Measurements from ENCODE around the gene MSH3.

Gene MSH3

DNA sequence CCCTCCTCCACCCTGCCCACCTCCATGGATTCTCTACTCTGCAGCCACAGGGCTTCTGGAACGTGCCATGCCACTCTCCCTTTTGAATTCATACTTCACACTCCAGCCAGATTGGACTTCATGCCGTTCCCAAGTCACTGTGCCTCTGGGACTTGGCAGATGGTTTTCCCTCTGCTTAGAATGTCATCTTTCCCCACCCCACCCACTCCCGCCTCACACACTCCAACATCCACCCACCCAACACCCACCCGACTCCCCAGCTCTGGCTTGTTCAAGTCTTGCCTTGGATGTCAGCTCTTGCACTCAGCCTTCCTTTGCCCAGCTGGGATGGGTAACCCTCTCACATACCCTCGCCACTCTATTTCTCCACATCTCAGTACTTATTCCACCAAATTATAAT, 142.4 kb downstream of the MSH3 start:
- no peak overlapping the region for H3K4me3 ChIP-seq (ENCODE audit: low read depth, low read length)
- TF ChIP-seq, protein P1, sequence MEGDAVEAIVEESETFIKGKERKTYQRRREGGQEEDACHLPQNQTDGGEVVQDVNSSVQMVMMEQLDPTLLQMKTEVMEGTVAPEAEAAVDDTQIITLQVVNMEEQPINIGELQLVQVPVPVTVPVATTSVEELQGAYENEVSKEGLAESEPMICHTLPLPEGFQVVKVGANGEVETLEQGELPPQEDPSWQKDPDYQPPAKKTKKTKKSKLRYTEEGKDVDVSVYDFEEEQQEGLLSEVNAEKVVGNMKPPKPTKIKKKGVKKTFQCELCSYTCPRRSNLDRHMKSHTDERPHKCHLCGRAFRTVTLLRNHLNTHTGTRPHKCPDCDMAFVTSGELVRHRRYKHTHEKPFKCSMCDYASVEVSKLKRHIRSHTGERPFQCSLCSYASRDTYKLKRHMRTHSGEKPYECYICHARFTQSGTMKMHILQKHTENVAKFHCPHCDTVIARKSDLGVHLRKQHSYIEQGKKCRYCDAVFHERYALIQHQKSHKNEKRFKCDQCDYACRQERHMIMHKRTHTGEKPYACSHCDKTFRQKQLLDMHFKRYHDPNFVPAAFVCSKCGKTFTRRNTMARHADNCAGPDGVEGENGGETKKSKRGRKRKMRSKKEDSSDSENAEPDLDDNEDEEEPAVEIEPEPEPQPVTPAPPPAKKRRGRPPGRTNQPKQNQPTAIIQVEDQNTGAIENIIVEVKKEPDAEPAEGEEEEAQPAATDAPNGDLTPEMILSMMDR (IDR thresholded peaks at IDR 0.05; ENCODE audit: low read depth, low read length) = no peak
- no peak for DNase-seq (ENCODE audit: low read depth, low spot score)
- in situ Hi-C loops (cut with HindIII; ENCODE audit: low sequenced_read_pairs) = no loop called here

DNA sequence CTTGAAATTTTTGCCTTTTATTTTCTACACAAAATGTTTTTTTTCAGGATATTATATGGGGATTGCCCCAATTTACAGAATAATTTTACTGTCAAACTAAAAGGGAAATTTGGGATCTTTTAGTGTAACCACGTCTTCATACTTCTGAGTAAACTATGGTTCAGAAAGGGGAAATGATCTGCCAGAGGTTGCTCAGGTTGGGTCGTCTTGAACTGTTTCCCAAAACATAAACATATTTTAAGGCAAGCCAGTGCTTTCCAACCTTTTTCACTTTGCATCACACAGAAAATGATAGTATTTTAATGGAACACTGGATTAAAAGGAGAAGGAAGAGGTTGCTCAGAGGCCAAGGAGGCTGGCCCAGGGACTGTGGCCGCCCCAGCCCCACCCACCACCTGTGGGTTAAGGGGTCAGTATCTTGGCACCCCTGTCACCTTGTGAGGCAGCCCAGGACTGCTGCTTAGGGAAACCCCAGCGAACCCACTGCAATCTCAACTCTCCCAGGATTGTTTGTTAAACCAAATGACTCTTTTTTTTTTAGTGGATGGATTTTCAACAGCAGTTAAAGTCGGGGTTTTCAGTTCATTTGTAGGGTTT, 143.1 kb downstream of the MSH3 start:
- DNase-seq (ENCODE audit: low read depth, low spot score) = no peak
- in situ Hi-C loops (cut with HindIII; ENCODE audit: low sequenced_read_pairs) = no loop called here
- no peak overlapping the region for H3K4me3 ChIP-seq (ENCODE audit: low read depth, low read length)
- TF ChIP-seq, protein P1 (IDR thresholded peaks at IDR 0.05; ENCODE audit: low read depth, low read length) = no peak

DNA sequence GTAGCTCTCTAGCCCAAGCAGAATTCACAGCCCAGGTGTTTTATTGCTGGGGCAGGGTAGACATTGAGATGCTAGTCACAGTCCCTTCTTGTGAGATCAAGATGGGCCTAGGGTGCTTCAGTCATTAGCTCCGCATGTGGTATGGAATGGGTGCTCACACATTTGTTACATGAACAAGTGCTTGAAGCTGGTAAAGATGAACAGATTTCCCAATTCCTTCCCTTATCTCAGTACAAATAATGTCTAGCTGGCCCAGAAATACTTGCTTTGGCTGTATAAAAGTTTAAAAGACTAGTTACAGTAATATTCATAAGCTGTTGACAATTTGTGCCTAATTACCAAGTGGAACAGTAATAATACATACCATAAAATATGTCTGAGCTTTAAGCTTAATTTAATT, 143.7 kb downstream of the MSH3 start:
- no peak overlapping the region for H3K4me3 ChIP-seq (ENCODE audit: low read depth, low read length)
- TF ChIP-seq, protein P1 (IDR thresholded peaks at IDR 0.05; ENCODE audit: low read depth, low read length) = no peak
- in situ Hi-C loops (cut with HindIII; ENCODE audit: low sequenced_read_pairs) = no loop called here
- no peak for DNase-seq (ENCODE audit: low read depth, low spot score)

DNA sequence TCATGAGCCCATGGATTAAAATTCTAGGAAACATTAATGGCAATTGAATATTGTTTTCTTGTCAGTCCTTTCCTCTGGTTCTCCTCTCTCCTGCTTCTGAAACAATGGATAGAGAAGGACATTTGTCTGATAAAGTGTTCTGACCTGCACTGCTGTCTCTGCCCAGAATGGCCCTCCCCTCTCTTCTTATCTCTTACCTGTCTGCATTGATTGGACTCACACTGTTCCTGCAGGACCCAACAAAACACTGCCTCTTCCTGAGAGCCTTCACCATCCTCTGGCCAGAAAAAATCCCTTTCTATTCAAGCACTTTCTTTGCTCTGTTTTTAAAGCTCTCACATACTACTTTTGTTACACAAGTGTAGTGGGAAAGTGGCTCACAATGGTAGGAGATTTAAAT, 144.2 kb downstream of the MSH3 start:
- in situ Hi-C loops (cut with HindIII; ENCODE audit: low sequenced_read_pairs) = no loop called here
- TF ChIP-seq, protein P1 (IDR thresholded peaks at IDR 0.05; ENCODE audit: low read depth, low read length) = no peak
- H3K4me3 ChIP-seq (ENCODE audit: low read depth, low read length) = no peak overlapping the region
- DNase-seq (ENCODE audit: low read depth, low spot score) = no peak

DNA sequence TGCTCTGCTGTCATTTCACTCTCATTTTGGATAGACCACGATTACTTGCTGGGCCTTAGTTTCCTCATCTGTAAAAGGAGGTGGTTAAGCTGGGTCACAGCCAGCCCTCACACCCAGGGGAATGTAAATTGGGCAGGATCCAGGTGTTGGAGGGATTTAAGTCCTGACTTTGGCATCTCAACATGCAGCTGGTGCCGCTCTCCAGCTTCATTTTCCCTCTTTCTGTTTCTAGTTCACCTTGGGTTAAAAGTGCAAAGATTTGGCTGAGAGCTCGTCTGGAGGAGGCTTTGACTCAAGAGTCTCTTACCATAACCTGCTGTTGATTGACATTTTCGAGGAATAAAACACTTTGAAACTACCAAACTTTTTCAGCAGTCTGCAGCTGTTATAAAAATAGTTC, 144.6 kb downstream of the MSH3 start:
- H3K4me3 ChIP-seq (ENCODE audit: low read depth, low read length) = no peak overlapping the region
- TF ChIP-seq, protein P1 (IDR thresholded peaks at IDR 0.05; ENCODE audit: low read depth, low read length) = no peak
- in situ Hi-C loops (cut with HindIII; ENCODE audit: low sequenced_read_pairs) = no loop called here
- peak; percentile 3 for DNase-seq (ENCODE audit: low read depth, low spot score)

DNA sequence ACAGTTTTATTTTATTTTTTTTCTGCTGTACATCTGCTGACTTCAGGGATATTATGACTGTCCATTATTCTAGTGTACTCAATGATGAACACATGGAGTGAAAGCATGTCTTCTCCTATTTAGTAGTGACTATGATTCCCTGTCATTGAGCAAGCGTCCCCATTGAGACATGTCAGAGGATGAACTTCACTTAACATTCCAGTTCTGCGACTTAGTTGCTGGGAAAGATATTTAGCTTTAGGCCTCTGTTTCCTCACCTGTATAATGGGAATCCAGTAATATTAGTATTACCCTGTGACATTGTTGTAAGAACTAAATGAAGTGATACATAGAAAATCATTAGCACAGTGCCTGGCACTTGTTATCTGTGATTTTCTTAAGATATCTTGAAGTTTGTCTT, 145.1 kb downstream of the MSH3 start:
- no peak for DNase-seq (ENCODE audit: low read depth, low spot score)
- H3K4me3 ChIP-seq (ENCODE audit: low read depth, low read length) = no peak overlapping the region
- in situ Hi-C loops (cut with HindIII; ENCODE audit: low sequenced_read_pairs) = no loop called here
- TF ChIP-seq, protein P1 (IDR thresholded peaks at IDR 0.05; ENCODE audit: low read depth, low read length) = no peak

DNA sequence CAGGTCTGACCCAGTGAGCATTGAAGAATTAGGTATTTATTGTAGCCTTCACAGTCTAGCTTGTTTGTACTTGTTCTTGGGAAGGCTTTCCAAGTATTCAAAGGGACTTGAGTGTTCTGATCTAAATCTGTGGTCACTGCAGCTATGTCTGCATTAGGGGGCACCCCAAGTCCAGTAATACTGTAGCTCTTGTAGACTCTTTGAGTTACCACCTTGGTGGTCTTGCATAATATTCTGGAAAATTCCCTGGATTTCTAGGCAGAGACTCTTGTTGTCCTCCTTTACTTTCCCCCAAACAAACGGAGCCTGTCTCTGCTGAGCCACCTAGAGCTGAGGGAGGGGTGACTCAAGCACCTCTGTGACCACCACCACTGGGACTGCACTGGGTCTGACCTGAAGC, 149.9 kb downstream of the MSH3 start:
- in situ Hi-C loops (cut with HindIII; ENCODE audit: low sequenced_read_pairs) = no loop called here
- H3K4me3 ChIP-seq (ENCODE audit: low read depth, low read length) = no peak overlapping the region
- DNase-seq (ENCODE audit: low read depth, low spot score) = peak; percentile 5
- TF ChIP-seq, protein P1 (IDR thresholded peaks at IDR 0.05; ENCODE audit: low read depth, low read length) = no peak
